ENCODE results near the gene CLCF1.

CLCF1 gene

DNA sequence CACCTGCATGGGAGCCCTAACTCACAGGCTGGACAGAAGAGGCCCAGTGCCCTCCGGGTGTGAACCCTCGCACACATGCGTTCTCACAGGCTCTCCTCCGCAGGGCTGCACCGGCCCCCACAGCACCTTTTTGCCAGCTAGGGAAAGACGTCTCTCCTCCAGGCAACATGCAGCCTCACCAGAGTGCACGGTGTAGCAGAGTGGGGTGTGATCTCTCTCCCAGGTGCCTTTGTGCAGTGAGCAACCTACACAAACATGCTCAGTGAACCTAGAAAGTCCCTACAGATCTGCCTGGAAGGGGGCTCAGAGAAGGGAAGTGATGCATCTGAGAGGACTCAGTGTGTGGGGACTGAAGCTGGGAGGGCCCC lies 38.4 kb upstream of the CLCF1 start:
- Histone ChIP-seq H3K27me3 (ENCODE audit: insufficient read depth, low read length, poor library complexity, severe bottlenecking) (no peaks in the 10 kb centered on the region), H3K4me3 (ENCODE audit: low read length, poor library complexity, severe bottlenecking) (no peak overlapping the region), H3K9ac (ENCODE audit: low read depth, low read length, poor library complexity, severe bottlenecking) (no peak overlapping the region), H3F3A (ENCODE audit: low read depth) (peaks cover 26% of the 10 kb centered on the region), H4K20me1 (ENCODE audit: insufficient read depth, low read length, poor library complexity, severe bottlenecking) (no peaks in the 10 kb centered on the region), H3K9me2 (replicated peaks; ENCODE audit: low read depth, low read length) (no peaks in the 10 kb centered on the region), H3K4me1 (ENCODE audit: insufficient read depth, low read length, poor library complexity, severe bottlenecking) (peaks cover 60% of the 10 kb centered on the region), H3K36me3 (ENCODE audit: insufficient read depth, low read length) (no peaks in the 10 kb centered on the region), H3K4me2 (ENCODE audit: low read depth, low read length, poor library complexity, severe bottlenecking) (no peak overlapping the region), H2AFZ (ENCODE audit: low read length) (no peak overlapping the region), H3K9me3 (ENCODE audit: insufficient read depth, low read depth, low read length) (no peaks in the 10 kb centered on the region), H3K79me2 (ENCODE audit: insufficient read depth, low read length) (peaks cover 27% of the 10 kb centered on the region)
- no peak for TF ChIP-seq EZH2phosphoT487 (IDR thresholded peaks at IDR 0.05; ENCODE audit: borderline replicate concordance)
- TF ChIP-seq, protein P1, sequence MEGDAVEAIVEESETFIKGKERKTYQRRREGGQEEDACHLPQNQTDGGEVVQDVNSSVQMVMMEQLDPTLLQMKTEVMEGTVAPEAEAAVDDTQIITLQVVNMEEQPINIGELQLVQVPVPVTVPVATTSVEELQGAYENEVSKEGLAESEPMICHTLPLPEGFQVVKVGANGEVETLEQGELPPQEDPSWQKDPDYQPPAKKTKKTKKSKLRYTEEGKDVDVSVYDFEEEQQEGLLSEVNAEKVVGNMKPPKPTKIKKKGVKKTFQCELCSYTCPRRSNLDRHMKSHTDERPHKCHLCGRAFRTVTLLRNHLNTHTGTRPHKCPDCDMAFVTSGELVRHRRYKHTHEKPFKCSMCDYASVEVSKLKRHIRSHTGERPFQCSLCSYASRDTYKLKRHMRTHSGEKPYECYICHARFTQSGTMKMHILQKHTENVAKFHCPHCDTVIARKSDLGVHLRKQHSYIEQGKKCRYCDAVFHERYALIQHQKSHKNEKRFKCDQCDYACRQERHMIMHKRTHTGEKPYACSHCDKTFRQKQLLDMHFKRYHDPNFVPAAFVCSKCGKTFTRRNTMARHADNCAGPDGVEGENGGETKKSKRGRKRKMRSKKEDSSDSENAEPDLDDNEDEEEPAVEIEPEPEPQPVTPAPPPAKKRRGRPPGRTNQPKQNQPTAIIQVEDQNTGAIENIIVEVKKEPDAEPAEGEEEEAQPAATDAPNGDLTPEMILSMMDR (conservative IDR thresholded peaks at IDR 0.05; ENCODE audit: low read length): no peak

DNA sequence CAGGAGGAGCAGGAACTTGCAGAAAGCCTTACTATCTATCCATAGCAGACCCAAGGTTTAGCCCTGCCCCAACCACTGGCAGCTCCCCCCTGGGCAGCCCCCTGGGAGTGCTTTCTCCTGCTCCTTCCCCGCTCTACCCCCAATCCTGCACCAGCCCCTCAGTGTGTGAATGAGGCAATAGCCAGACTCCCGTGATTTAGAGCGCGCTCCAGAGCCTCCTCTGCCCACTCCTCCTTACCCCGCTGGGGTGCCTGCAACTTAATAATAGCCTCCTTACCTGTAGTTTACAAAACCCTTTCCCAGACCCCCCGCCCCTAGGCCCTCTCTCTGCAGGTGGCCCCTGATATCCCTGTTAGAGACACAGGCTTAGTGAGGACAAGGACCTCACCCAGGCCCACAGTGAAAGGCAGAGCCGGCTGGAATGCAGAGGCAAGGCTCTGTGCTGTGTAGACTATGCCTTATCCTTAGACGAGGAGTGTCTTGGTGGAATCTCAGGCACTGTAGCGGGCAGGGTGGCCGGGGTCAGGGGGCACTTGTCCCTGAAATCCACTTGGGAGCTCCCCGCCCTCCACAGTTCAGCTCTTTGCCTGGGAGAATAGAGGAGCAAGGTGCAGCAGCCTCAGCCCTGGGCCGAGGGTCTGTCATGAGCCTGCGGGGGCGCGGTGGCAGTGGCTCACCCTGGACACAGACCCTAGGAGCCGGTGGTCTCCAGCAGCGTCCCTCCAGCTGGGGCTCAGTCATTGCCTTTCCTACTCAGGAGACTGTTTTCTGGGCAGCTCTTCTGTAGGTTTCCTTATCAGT lies 37.8 kb upstream of the CLCF1 start:
- H2AFZ ChIP-seq (ENCODE audit: low read length): no peak overlapping the region
- H3K27me3 ChIP-seq (ENCODE audit: insufficient read depth, low read length, poor library complexity, severe bottlenecking): no peaks in the 10 kb centered on the region
- peak overlapping the region; percentile 99 for H3K9ac ChIP-seq (ENCODE audit: low read depth, low read length, poor library complexity, severe bottlenecking)
- no peaks in the 10 kb centered on the region for H3K9me2 ChIP-seq (replicated peaks; ENCODE audit: low read depth, low read length)
- H3K4me3 ChIP-seq (ENCODE audit: low read length, poor library complexity, severe bottlenecking): peak overlapping the region; percentile 89
- no peaks in the 10 kb centered on the region for H3K36me3 ChIP-seq (ENCODE audit: insufficient read depth, low read length)
- peak overlapping the region; percentile 98 for H3K4me2 ChIP-seq (ENCODE audit: low read depth, low read length, poor library complexity, severe bottlenecking)
- peaks cover 26% of the 10 kb centered on the region for H3F3A ChIP-seq (ENCODE audit: low read depth)
- peaks cover 60% of the 10 kb centered on the region for H3K4me1 ChIP-seq (ENCODE audit: insufficient read depth, low read length, poor library complexity, severe bottlenecking)
- H4K20me1 ChIP-seq (ENCODE audit: insufficient read depth, low read length, poor library complexity, severe bottlenecking): no peaks in the 10 kb centered on the region
- peaks cover 33% of the 10 kb centered on the region for H3K79me2 ChIP-seq (ENCODE audit: insufficient read depth, low read length)
- TF ChIP-seq, protein P1 (conservative IDR thresholded peaks at IDR 0.05; ENCODE audit: low read length): no peak
- TF ChIP-seq EZH2phosphoT487 (IDR thresholded peaks at IDR 0.05; ENCODE audit: borderline replicate concordance): no peak
- H3K9me3 ChIP-seq (ENCODE audit: insufficient read depth, low read depth, low read length): no peaks in the 10 kb centered on the region

DNA sequence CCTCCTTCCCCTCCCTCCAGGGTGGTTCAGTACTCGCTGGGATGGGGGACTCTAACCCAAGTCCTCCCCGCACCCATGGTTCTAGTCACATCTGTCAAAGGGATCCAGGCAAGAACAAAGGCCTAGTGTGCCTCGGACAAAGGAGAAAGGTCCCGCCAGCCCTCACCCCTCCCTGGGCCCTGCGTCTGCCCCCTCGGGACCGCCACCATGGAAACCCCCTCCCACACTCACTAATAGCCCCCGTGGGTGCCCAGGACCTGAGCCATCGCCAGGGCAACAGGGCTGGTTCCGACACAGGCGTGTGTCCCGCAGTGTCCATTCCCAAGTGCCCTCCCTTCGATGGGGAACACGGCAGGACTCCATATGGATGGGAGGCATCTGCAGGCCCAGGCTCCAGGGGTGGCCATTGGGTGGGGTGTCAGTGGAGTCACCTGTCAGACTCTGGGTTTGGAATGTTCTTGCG lies 37.0 kb upstream of the CLCF1 start:
- Histone ChIP-seq H3F3A (ENCODE audit: low read depth) (peaks cover 26% of the 10 kb centered on the region), H2AFZ (ENCODE audit: low read length) (no peak overlapping the region), H3K36me3 (ENCODE audit: insufficient read depth, low read length) (no peaks in the 10 kb centered on the region), H3K79me2 (ENCODE audit: insufficient read depth, low read length) (peaks cover 41% of the 10 kb centered on the region), H3K27me3 (ENCODE audit: insufficient read depth, low read length, poor library complexity, severe bottlenecking) (no peaks in the 10 kb centered on the region), H3K9me3 (ENCODE audit: insufficient read depth, low read depth, low read length) (no peaks in the 10 kb centered on the region), H3K9ac (ENCODE audit: low read depth, low read length, poor library complexity, severe bottlenecking) (peak overlapping the region; percentile 99), H3K4me3 (ENCODE audit: low read length, poor library complexity, severe bottlenecking) (peak overlapping the region; percentile 89), H3K9me2 (replicated peaks; ENCODE audit: low read depth, low read length) (no peaks in the 10 kb centered on the region), H3K4me1 (ENCODE audit: insufficient read depth, low read length, poor library complexity, severe bottlenecking) (peaks cover 67% of the 10 kb centered on the region), H4K20me1 (ENCODE audit: insufficient read depth, low read length, poor library complexity, severe bottlenecking) (no peaks in the 10 kb centered on the region), H3K4me2 (ENCODE audit: low read depth, low read length, poor library complexity, severe bottlenecking) (peak overlapping the region; percentile 98)
- TF ChIP-seq EZH2phosphoT487 (IDR thresholded peaks at IDR 0.05; ENCODE audit: borderline replicate concordance): no peak
- TF ChIP-seq, protein P1 (conservative IDR thresholded peaks at IDR 0.05; ENCODE audit: low read length): peak; percentile 2; the same call in 1 of the 2 replicates
